Immature natural killer cell (primary cell): ENCODE data around the gene NCAPH2. TPM values are rescaled to one million over a fixed set of nuclear protein-coding genes. Genes with fewer than 3 reads are reported as not detected.
A peak's percentile ranks its signal among the peaks of the same experiment; 100 is the strongest.
"Not testable (repeated sequence)": the region's sequence is repeated elsewhere in the genome, so short reads cannot be mapped to it uniquely, and the experiment has no call there.

Experiments used
- DNase-seq, 3 donors: peaks; one replicate each; pipeline ENCODE4 v3.0.0; 2022; ENCODE audit warnings: mixed read lengths in 1 of 3
- H3K27ac Mint-ChIP-seq, 6 donors: one replicate each; pipeline ENCODE4 v1.8.0; 2020; ENCODE audit warnings: mixed read lengths in 6 of 6, mild to moderate bottlenecking in 5 of 6, inconsistent platforms in 4 of 6, moderate library complexity in 3 of 6
- H3K27me3 Mint-ChIP-seq, 3 donors: one replicate each; pipeline ENCODE4 v1.8.0; 2020 to 2021; ENCODE audit warnings: low read depth in 3 of 3, mild to moderate bottlenecking in 3 of 3, mixed read lengths in 3 of 3, moderate library complexity in 3 of 3, inconsistent platforms in 1 of 3
- H3K36me3 Mint-ChIP-seq, 3 donors: one replicate each; pipeline ENCODE4 v1.8.0; 2020; ENCODE audit warnings: mixed read lengths in 3 of 3, inconsistent platforms in 2 of 3, mild to moderate bottlenecking in 2 of 3
- H3K4me1 Mint-ChIP-seq, 2 donors: one replicate each; pipeline ENCODE4 v1.8.0; 2020; ENCODE audit warnings: inconsistent platforms in 2 of 2, mild to moderate bottlenecking in 2 of 2, mixed read lengths in 2 of 2, moderate library complexity in 1 of 2
- H3K4me3 Mint-ChIP-seq, 5 donors: one replicate each; pipeline ENCODE4 v1.8.0; 2020; ENCODE audit warnings: mild to moderate bottlenecking in 5 of 5, mixed read lengths in 5 of 5, inconsistent platforms in 3 of 5, moderate library complexity in 3 of 5
- H3K9me3 Mint-ChIP-seq, 6 donors: one replicate each; pipeline ENCODE4 v1.8.0; 2020; ENCODE audit warnings: mild to moderate bottlenecking in 6 of 6, mixed read lengths in 6 of 6, inconsistent platforms in 4 of 6, moderate library complexity in 3 of 6
- polyA plus RNA-seq, 3 donors: library from polyadenylated mRNA; unstranded; fragments of 300-500 nt; fragmentation: Illumina TruSeq; gene quantifications; one replicate each; pipeline ENCODE4 v1.2.3, GENCODE V29; 2021

Gene NCAPH2
- polyA plus RNA-seq, 3 donors from 2014 or later = 41.8 to 46.7 (median 46.5) TPM

- Mint-ChIP-seq H3K4me1 (peaks cover 19 to 25% of the 10 kb centered on the region in 2 donors), H3K36me3 (no peaks in the 10 kb centered on the region), H3K9me3 (peaks cover 0 to 1% (median 0%) of the 10 kb centered on the region in 6 donors), H3K4me3 (peak within 1 kb of the TSS; percentile 83 to 92 (median 89)), H3K27ac (peak within 1 kb of the TSS; percentile 89 to 97 (median 92)), H3K27me3 (peaks cover 0 to 24% (median 14%) of the 10 kb centered on the region in 3 donors)
- peak; percentile 65 to 72 (median 70) for DNase-seq
Observed at GRCh38 chr22:50529897-50530579, 22.0 kb downstream of the NCAPH2 start, which contains the start of gene TYMP. Gene TYMP, minus strand, starts transcription at chr22:50530012. Its CDS starts 303 bp downstream, at chr22:50529709.

GRCh38 chr22:50530580-50530876 is 22.5 kb downstream of the NCAPH2 start:
- H3K27me3 Mint-ChIP-seq = peaks cover 0 to 20% (median 11%) of the 10 kb centered on the region in 3 donors
- H3K4me1 Mint-ChIP-seq = peaks cover 19 to 25% of the 10 kb centered on the region in 2 donors
- no peaks in the 10 kb centered on the region for H3K36me3 Mint-ChIP-seq
- H3K4me3 Mint-ChIP-seq = peak overlapping the region; percentile 83 to 92 (median 89)
- H3K27ac Mint-ChIP-seq = peak overlapping the region; percentile 72 to 97 (median 92)
- peaks cover 0 to 1% (median 0%) of the 10 kb centered on the region in 6 donors for H3K9me3 Mint-ChIP-seq
- DNase-seq = no peak

GRCh38 chr22:50530877-50531545 is 23.0 kb downstream of the NCAPH2 start:
- peaks cover 19 to 25% of the 10 kb centered on the region in 2 donors for H3K4me1 Mint-ChIP-seq
- peaks cover 0 to 19% (median 10%) of the 10 kb centered on the region in 3 donors for H3K27me3 Mint-ChIP-seq
- peak overlapping the region; percentile 89 to 97 (median 92) for H3K27ac Mint-ChIP-seq
- peaks cover 0 to 1% (median 0%) of the 10 kb centered on the region in 6 donors for H3K9me3 Mint-ChIP-seq
- no peaks in the 10 kb centered on the region for H3K36me3 Mint-ChIP-seq
- peak; percentile 75 to 81 (median 81) for DNase-seq
- peak overlapping the region; percentile 83 to 92 (median 89) for H3K4me3 Mint-ChIP-seq

GRCh38 chr22:50531546-50531961 is 23.5 kb downstream of the NCAPH2 start:
- no peaks in the 10 kb centered on the region for H3K36me3 Mint-ChIP-seq
- peaks cover 0 to 1% (median 0%) of the 10 kb centered on the region in 6 donors for H3K9me3 Mint-ChIP-seq
- peak; percentile 50 to 62 (median 60) for DNase-seq
- peak overlapping the region; percentile 89 to 97 (median 92) for H3K27ac Mint-ChIP-seq
- H3K27me3 Mint-ChIP-seq = peaks cover 0 to 19% (median 10%) of the 10 kb centered on the region in 3 donors
- peak overlapping the region; percentile 83 to 92 (median 89) for H3K4me3 Mint-ChIP-seq
- H3K4me1 Mint-ChIP-seq = peaks cover 19 to 24% of the 10 kb centered on the region in 2 donors

- Mint-ChIP-seq H3K4me1 (peaks cover 15 to 19% of the 10 kb centered on the region in 2 donors), H3K36me3 (no peaks in the 10 kb centered on the region), H3K9me3 (peaks cover 0 to 1% (median 0%) of the 10 kb centered on the region in 6 donors), H3K27me3 (peaks cover 0 to 19% (median 10%) of the 10 kb centered on the region in 3 donors), H3K27ac (peak overlapping the region in 5 of 6 donors; percentile 26 to 91 (median 53)), H3K4me3 (peak overlapping the region; percentile 83 to 92 (median 89))
- DNase-seq = no peak
Observed at GRCh38 chr22:50531962-50532674, 24.1 kb downstream of the NCAPH2 start.

GRCh38 chr22:50532824-50533796 is 25.1 kb downstream of the NCAPH2 start:
- Mint-ChIP-seq H3K4me3 (peak overlapping the region; percentile 48 to 61 (median 59)), H3K9me3 (peaks cover 0 to 1% (median 0%) of the 10 kb centered on the region in 6 donors), H3K27ac (peak overlapping the region in 5 of 6 donors; percentile 55 to 91 (median 74)), H3K4me1 (peaks cover 10 to 11% of the 10 kb centered on the region in 2 donors), H3K27me3 (peaks cover 0 to 19% (median 10%) of the 10 kb centered on the region in 3 donors), H3K36me3 (no peaks in the 10 kb centered on the region)
- no peak for DNase-seq

GRCh38 chr22:50533856-50534711 is 26.1 kb downstream of the NCAPH2 start:
- peaks cover 10 to 12% of the 10 kb centered on the region in 2 donors for H3K4me1 Mint-ChIP-seq
- DNase-seq, H3K36me3 Mint-ChIP-seq, H3K9me3 Mint-ChIP-seq: not testable (repeated sequence)
- H3K27ac Mint-ChIP-seq = peak overlapping the region in 4 of 6 donors; percentile 46 to 91 (median 54)
- peaks cover 0 to 16% (median 10%) of the 10 kb centered on the region in 3 donors for H3K27me3 Mint-ChIP-seq
- H3K4me3 Mint-ChIP-seq = peak overlapping the region in 2 of 5 donors; percentile 48 to 58

- H3K36me3 Mint-ChIP-seq = no peaks in the 10 kb centered on the region
- no peak overlapping the region for H3K27ac Mint-ChIP-seq
- no peak for DNase-seq
- H3K27me3 Mint-ChIP-seq = peaks cover 0 to 22% (median 10%) of the 10 kb centered on the region in 3 donors
- no peak overlapping the region for H3K4me3 Mint-ChIP-seq
- peaks cover 0 to 1% (median 0%) of the 10 kb centered on the region in 6 donors for H3K9me3 Mint-ChIP-seq
- peaks cover 20 to 22% of the 10 kb centered on the region in 2 donors for H3K4me1 Mint-ChIP-seq
Observed at GRCh38 chr22:50535113-50535512, 27.1 kb downstream of the NCAPH2 start.

GRCh38 chr22:50536226-50536625 is 28.2 kb downstream of the NCAPH2 start:
- DNase-seq = no peak
- peaks cover 27 to 33% of the 10 kb centered on the region in 2 donors for H3K4me1 Mint-ChIP-seq
- H3K36me3 Mint-ChIP-seq = no peaks in the 10 kb centered on the region
- H3K9me3 Mint-ChIP-seq = peaks cover 0 to 1% (median 0%) of the 10 kb centered on the region in 6 donors
- H3K27me3 Mint-ChIP-seq = peaks cover 2 to 17% (median 8%) of the 10 kb centered on the region in 3 donors
- peak overlapping the region in 3 of 6 donors; percentile 16 to 49 (median 34) for H3K27ac Mint-ChIP-seq
- no peak overlapping the region for H3K4me3 Mint-ChIP-seq

GRCh38 chr22:50537765-50538164 is 29.7 kb downstream of the NCAPH2 start:
- Mint-ChIP-seq H3K4me3 (peak overlapping the region in 2 of 5 donors; percentile 27 to 53), H3K4me1 (peaks cover 30 to 38% of the 10 kb centered on the region in 2 donors), H3K27me3 (peaks cover 2 to 13% (median 9%) of the 10 kb centered on the region in 3 donors), H3K36me3 (no peaks in the 10 kb centered on the region), H3K27ac (peak overlapping the region; percentile 89 to 99 (median 96)), H3K9me3 (peaks cover 0 to 1% (median 0%) of the 10 kb centered on the region in 6 donors)
- DNase-seq = no peak

GRCh38 chr22:50540381-50540780 is 32.4 kb downstream of the NCAPH2 start:
- H3K4me1 Mint-ChIP-seq = peaks cover 46 to 55% of the 10 kb centered on the region in 2 donors
- peak overlapping the region; percentile 88 to 98 (median 94) for H3K27ac Mint-ChIP-seq
- peaks cover 2 to 13% (median 6%) of the 10 kb centered on the region in 3 donors for H3K27me3 Mint-ChIP-seq
- peak overlapping the region in 4 of 5 donors; percentile 25 to 53 (median 39) for H3K4me3 Mint-ChIP-seq
- no peaks in the 10 kb centered on the region for H3K9me3 Mint-ChIP-seq
- H3K36me3 Mint-ChIP-seq = no peaks in the 10 kb centered on the region
- DNase-seq = no peak

- H3K36me3 Mint-ChIP-seq, DNase-seq, H3K4me3 Mint-ChIP-seq, H3K9me3 Mint-ChIP-seq: not testable (repeated sequence)
- H3K27ac Mint-ChIP-seq = peak overlapping the region; percentile 60 to 98 (median 90)
- peaks cover 2 to 13% (median 8%) of the 10 kb centered on the region in 3 donors for H3K27me3 Mint-ChIP-seq
- peaks cover 55 to 64% of the 10 kb centered on the region in 2 donors for H3K4me1 Mint-ChIP-seq
Observed at GRCh38 chr22:50541667-50542026, 33.6 kb downstream of the NCAPH2 start.
